Ovary (tissue), 3 donors: ENCODE results near the gene FBXL22.

Source experiments
- POLR2A ChIP-seq: fragments of 450-650 bp; IDR thresholded peaks from one replicate; pipeline ENCODE4 v1.6.1; 2017; ENCODE audit warnings: antibody characterized with exemption, mild to moderate bottlenecking, moderate library complexity
- TF ChIP-seq, protein P1 (sequence below), 3 donors: fragments of 450-650 bp in 2 of 3; fragments of 200-600 bp in 1 of 3; IDR thresholded peaks; one replicate each; pipeline versions ENCODE4 v1.5.1 to v1.8.0; 2016 to 2022; ENCODE audit warnings: antibody characterized with exemption in 3 of 3, mild to moderate bottlenecking in 1 of 3
- donor health status: DM: no; HTN: no; CAD: no.

- no peak for TF ChIP-seq POLR2A
- TF ChIP-seq, protein P1, sequence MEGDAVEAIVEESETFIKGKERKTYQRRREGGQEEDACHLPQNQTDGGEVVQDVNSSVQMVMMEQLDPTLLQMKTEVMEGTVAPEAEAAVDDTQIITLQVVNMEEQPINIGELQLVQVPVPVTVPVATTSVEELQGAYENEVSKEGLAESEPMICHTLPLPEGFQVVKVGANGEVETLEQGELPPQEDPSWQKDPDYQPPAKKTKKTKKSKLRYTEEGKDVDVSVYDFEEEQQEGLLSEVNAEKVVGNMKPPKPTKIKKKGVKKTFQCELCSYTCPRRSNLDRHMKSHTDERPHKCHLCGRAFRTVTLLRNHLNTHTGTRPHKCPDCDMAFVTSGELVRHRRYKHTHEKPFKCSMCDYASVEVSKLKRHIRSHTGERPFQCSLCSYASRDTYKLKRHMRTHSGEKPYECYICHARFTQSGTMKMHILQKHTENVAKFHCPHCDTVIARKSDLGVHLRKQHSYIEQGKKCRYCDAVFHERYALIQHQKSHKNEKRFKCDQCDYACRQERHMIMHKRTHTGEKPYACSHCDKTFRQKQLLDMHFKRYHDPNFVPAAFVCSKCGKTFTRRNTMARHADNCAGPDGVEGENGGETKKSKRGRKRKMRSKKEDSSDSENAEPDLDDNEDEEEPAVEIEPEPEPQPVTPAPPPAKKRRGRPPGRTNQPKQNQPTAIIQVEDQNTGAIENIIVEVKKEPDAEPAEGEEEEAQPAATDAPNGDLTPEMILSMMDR (IDR thresholded peaks at IDR 0.05), result no peak
Observed at GRCh38 chr15:63611177-63611576, 14.0 kb downstream of the FBXL22 start.
